GM12864 (cell line): Measurements from ENCODE around the gene PIGW.

Source experiments
- DNase-seq: peaks from one replicate; pipeline ENCODE4 v3.0.0-alpha.2; 2011; ENCODE audit warnings: low read depth
- H3K4me3 ChIP-seq: 2 replicates; pipeline ENCODE4 v1.5.1; 2011; ENCODE audit warnings: mild to moderate bottlenecking, low read depth, low read length, control low read depth
- TF ChIP-seq, protein P1 (sequence below): IDR thresholded peaks from 2 replicates; pipeline ENCODE4 v1.5.1; 2011; ENCODE audit warnings: low read depth, mild to moderate bottlenecking, moderate library complexity, low read length, control low read depth, inconsistent platforms; ENCODE audit errors: missing control alignments

The PIGW gene

DNA sequence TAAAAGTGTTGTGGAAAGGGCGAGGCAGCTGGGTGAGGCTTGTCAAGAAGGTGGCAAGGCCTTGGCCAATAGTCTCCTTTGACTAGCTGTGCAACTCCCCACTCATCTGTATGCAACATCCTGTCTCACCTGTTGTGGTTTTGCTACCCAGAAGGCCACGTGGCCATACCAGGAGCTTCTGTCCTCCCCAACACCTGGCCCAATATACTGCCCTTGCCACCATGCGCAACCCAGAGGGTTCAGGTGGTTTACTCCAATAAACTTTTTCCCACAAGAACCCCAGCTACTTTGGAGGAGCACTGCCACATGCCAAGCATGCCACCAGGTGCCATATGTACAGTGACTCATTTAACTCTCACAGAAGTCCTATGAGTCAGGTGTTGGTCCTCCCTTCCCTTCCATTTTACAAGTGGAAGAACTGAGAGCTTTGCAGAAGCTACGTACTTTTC lies 10.3 kb upstream of the PIGW start:
- TF ChIP-seq, protein P1, sequence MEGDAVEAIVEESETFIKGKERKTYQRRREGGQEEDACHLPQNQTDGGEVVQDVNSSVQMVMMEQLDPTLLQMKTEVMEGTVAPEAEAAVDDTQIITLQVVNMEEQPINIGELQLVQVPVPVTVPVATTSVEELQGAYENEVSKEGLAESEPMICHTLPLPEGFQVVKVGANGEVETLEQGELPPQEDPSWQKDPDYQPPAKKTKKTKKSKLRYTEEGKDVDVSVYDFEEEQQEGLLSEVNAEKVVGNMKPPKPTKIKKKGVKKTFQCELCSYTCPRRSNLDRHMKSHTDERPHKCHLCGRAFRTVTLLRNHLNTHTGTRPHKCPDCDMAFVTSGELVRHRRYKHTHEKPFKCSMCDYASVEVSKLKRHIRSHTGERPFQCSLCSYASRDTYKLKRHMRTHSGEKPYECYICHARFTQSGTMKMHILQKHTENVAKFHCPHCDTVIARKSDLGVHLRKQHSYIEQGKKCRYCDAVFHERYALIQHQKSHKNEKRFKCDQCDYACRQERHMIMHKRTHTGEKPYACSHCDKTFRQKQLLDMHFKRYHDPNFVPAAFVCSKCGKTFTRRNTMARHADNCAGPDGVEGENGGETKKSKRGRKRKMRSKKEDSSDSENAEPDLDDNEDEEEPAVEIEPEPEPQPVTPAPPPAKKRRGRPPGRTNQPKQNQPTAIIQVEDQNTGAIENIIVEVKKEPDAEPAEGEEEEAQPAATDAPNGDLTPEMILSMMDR = no peak
- H3K4me3 ChIP-seq = no peak overlapping the region
- no peak for DNase-seq

- no peak overlapping the region for H3K4me3 ChIP-seq
- no peak for DNase-seq
- TF ChIP-seq, protein P1 = no peak
Measured at GRCh38 chr17:36525113-36525512, 9.7 kb upstream of the PIGW start.

DNA sequence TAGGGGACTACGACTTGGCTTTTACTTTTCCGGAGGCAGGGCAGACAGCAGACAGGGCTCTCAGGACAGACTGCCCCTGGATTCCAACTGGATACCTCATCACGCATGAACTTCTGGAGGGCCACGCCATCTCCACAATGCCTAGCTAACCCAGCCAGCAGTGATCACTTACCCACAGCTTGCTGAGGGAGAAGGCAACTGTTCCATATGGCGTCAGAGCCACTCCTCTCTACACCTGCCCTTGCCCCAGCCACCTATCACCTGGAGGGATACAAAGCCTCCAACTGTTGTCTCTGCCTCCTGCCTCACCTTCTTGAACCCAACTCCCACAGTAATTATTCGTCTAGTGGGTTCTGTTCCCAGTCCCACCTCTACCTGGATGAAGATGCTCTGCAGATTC lies 8.9 kb upstream of the PIGW start:
- no peak for DNase-seq
- no peak overlapping the region for H3K4me3 ChIP-seq
- TF ChIP-seq, protein P1 = no peak

GRCh38 chr17:36527621-36528250 lies 7.1 kb upstream of the PIGW start:
- H3K4me3 ChIP-seq = no peak overlapping the region
- no peak for DNase-seq
- TF ChIP-seq, protein P1 = no peak

GRCh38 chr17:36529121-36529520 lies 5.7 kb upstream of the PIGW start:
- DNase-seq = no peak
- H3K4me3 ChIP-seq = no peak overlapping the region
- TF ChIP-seq, protein P1 = no peak

- no peak overlapping the region for H3K4me3 ChIP-seq
- DNase-seq = no peak
- TF ChIP-seq, protein P1 = no peak
Measured at GRCh38 chr17:36532435-36532975, 2.3 kb upstream of the PIGW start.
